ENCODE measurements around the gene GNL3L.
A peak's percentile ranks its signal among the peaks of the same experiment; 100 is the strongest.

GNL3L gene

GRCh38 chrX:54529552-54530356, at the start of gene GNL3L:
GNL3L (plus strand) TSS chrX:54530219; CDS start chrX:54532567, 2,348 bp downstream.
- Histone ChIP-seq H3K4me1 (ENCODE audit: insufficient read depth, low read length, poor library complexity, severe bottlenecking) (peaks cover 8% of the 10 kb centered on the region), H3K9ac (ENCODE audit: low read depth, low read length, poor library complexity, severe bottlenecking) (peak within 1 kb of the TSS; percentile 90), H3K9me2 (replicated peaks; ENCODE audit: low read depth, low read length) (no peaks in the 10 kb centered on the region), H3F3A (ENCODE audit: low read depth) (no peaks in the 10 kb centered on the region), H2AFZ (ENCODE audit: low read length) (peak within 1 kb of the TSS; percentile 92), H3K4me2 (ENCODE audit: low read depth, low read length, poor library complexity, severe bottlenecking) (peak within 1 kb of the TSS; percentile 88), H3K79me2 (ENCODE audit: insufficient read depth, low read length) (peaks cover 44% of the 10 kb centered on the region), H3K36me3 (ENCODE audit: insufficient read depth, low read length) (no peaks in the 10 kb centered on the region), H4K20me1 (ENCODE audit: insufficient read depth, low read length, poor library complexity, severe bottlenecking) (peaks cover 4% of the 10 kb centered on the region), H3K27me3 (ENCODE audit: insufficient read depth, low read length, poor library complexity, severe bottlenecking) (no peaks in the 10 kb centered on the region), H3K9me3 (ENCODE audit: insufficient read depth, low read depth, low read length) (no peaks in the 10 kb centered on the region), H3K4me3 (ENCODE audit: low read length, poor library complexity, severe bottlenecking) (peak within 1 kb of the TSS; percentile 90)
- TF ChIP-seq CTCF (conservative IDR thresholded peaks at IDR 0.05; ENCODE audit: low read length) (no peak), EZH2phosphoT487 (IDR thresholded peaks at IDR 0.05; ENCODE audit: borderline replicate concordance) (no peak)

- Histone ChIP-seq H3K4me2 (ENCODE audit: low read depth, low read length, poor library complexity, severe bottlenecking) (no peak overlapping the region), H4K20me1 (ENCODE audit: insufficient read depth, low read length, poor library complexity, severe bottlenecking) (no peaks in the 10 kb centered on the region), H3K4me1 (ENCODE audit: insufficient read depth, low read length, poor library complexity, severe bottlenecking) (no peaks in the 10 kb centered on the region), H3K79me2 (ENCODE audit: insufficient read depth, low read length) (no peaks in the 10 kb centered on the region), H3F3A (ENCODE audit: low read depth) (no peaks in the 10 kb centered on the region), H3K4me3 (ENCODE audit: low read length, poor library complexity, severe bottlenecking) (no peak overlapping the region), H3K9me2 (replicated peaks; ENCODE audit: low read depth, low read length) (no peaks in the 10 kb centered on the region), H3K36me3 (ENCODE audit: insufficient read depth, low read length) (no peaks in the 10 kb centered on the region), H3K9me3 (ENCODE audit: insufficient read depth, low read depth, low read length) (no peaks in the 10 kb centered on the region), H3K9ac (ENCODE audit: low read depth, low read length, poor library complexity, severe bottlenecking) (no peak overlapping the region), H2AFZ (ENCODE audit: low read length) (no peak overlapping the region), H3K27me3 (ENCODE audit: insufficient read depth, low read length, poor library complexity, severe bottlenecking) (no peaks in the 10 kb centered on the region)
- no peak for TF ChIP-seq EZH2phosphoT487 (IDR thresholded peaks at IDR 0.05; ENCODE audit: borderline replicate concordance)
- TF ChIP-seq CTCF (conservative IDR thresholded peaks at IDR 0.05; ENCODE audit: low read length): no peak
Measured at GRCh38 chrX:54482839-54483593, 47.0 kb upstream of the GNL3L start.

GRCh38 chrX:54483946-54484345, 46.1 kb upstream of the GNL3L start:
- Histone ChIP-seq H3K9me3 (ENCODE audit: insufficient read depth, low read depth, low read length) (no peaks in the 10 kb centered on the region), H3K4me2 (ENCODE audit: low read depth, low read length, poor library complexity, severe bottlenecking) (no peak overlapping the region), H3K36me3 (ENCODE audit: insufficient read depth, low read length) (no peaks in the 10 kb centered on the region), H2AFZ (ENCODE audit: low read length) (no peak overlapping the region), H3K9ac (ENCODE audit: low read depth, low read length, poor library complexity, severe bottlenecking) (no peak overlapping the region), H3K27me3 (ENCODE audit: insufficient read depth, low read length, poor library complexity, severe bottlenecking) (no peaks in the 10 kb centered on the region), H3K4me3 (ENCODE audit: low read length, poor library complexity, severe bottlenecking) (no peak overlapping the region), H4K20me1 (ENCODE audit: insufficient read depth, low read length, poor library complexity, severe bottlenecking) (no peaks in the 10 kb centered on the region), H3F3A (ENCODE audit: low read depth) (no peaks in the 10 kb centered on the region), H3K4me1 (ENCODE audit: insufficient read depth, low read length, poor library complexity, severe bottlenecking) (no peaks in the 10 kb centered on the region), H3K79me2 (ENCODE audit: insufficient read depth, low read length) (no peaks in the 10 kb centered on the region), H3K9me2 (replicated peaks; ENCODE audit: low read depth, low read length) (no peaks in the 10 kb centered on the region)
- TF ChIP-seq CTCF (conservative IDR thresholded peaks at IDR 0.05; ENCODE audit: low read length) (no peak), EZH2phosphoT487 (IDR thresholded peaks at IDR 0.05; ENCODE audit: borderline replicate concordance) (no peak)
